Trophoblast cell (in vitro differentiated cells and primary cell): ENCODE data around the gene ICE2.

Experiments used
- DNase-seq, 2 donors: peaks; one replicate each; pipeline ENCODE4 v3.0.0-alpha.2; 2016
- H2AFZ ChIP-seq: 2 replicates; pipeline ENCODE4 v1.6.1; 2013; ENCODE audit warnings: low read length, moderate library complexity, mild to moderate bottlenecking; ENCODE audit not compliant: insufficient read depth, poor library complexity
- H2AK5ac ChIP-seq: 2 replicates; pipeline ENCODE4 v1.6.1; 2013; ENCODE audit warnings: mild to moderate bottlenecking, low read length
- H2BK120ac ChIP-seq: 2 replicates; pipeline ENCODE4 v1.6.1; 2013; ENCODE audit warnings: low read length, mild to moderate bottlenecking, moderate library complexity; ENCODE audit not compliant: insufficient read depth, poor library complexity
- H2BK12ac ChIP-seq: 2 replicates; pipeline ENCODE4 v1.6.1; 2013; ENCODE audit warnings: mild to moderate bottlenecking, low read length, moderate library complexity
- H2BK5ac ChIP-seq: 2 replicates; pipeline ENCODE4 v1.6.1; 2013; ENCODE audit warnings: low read length, low read depth, moderate library complexity, mild to moderate bottlenecking; ENCODE audit not compliant: poor library complexity
- H3K14ac ChIP-seq: 2 replicates; pipeline ENCODE4 v1.6.1; 2013; ENCODE audit warnings: mild to moderate bottlenecking, low read length
- H3K18ac ChIP-seq: 2 replicates; pipeline ENCODE4 v1.6.1; 2013; ENCODE audit warnings: mild to moderate bottlenecking, low read length
- H3K23ac ChIP-seq: 2 replicates; pipeline ENCODE4 v1.6.1; 2013; ENCODE audit warnings: low read length
- H3K27ac ChIP-seq: 2 replicates; pipeline ENCODE4 v1.5.1; 2013; ENCODE audit warnings: low read depth, mild to moderate bottlenecking, inconsistent platforms, low read length, moderate library complexity
- H3K27me3 ChIP-seq: 2 replicates; pipeline ENCODE4 v1.6.1; 2013; ENCODE audit warnings: inconsistent platforms, mild to moderate bottlenecking, low read length, moderate library complexity; ENCODE audit not compliant: insufficient read depth
- H3K36me3 ChIP-seq, 2 experiments: 1 replicate in 1 of 2; 2 replicates in 1 of 2; pipeline ENCODE4 v1.6.1; 2013; ENCODE audit warnings: low read length in 2 of 2, mild to moderate bottlenecking in 2 of 2, moderate library complexity in 1 of 2; ENCODE audit not compliant: insufficient read depth in 2 of 2, control insufficient read depth in 1 of 2
- H3K4ac ChIP-seq: 2 replicates; pipeline ENCODE4 v1.6.1; 2013; ENCODE audit warnings: low read depth, mild to moderate bottlenecking, low read length, moderate library complexity
- H3K4me1 ChIP-seq, 2 experiments: 1 replicate in 1 of 2; 2 replicates in 1 of 2; pipeline ENCODE4 v1.6.1; 2013; ENCODE audit warnings: low read length in 2 of 2, mild to moderate bottlenecking in 2 of 2, moderate library complexity in 1 of 2; ENCODE audit not compliant: insufficient read depth in 2 of 2, control insufficient read depth in 1 of 2
- H3K4me2 ChIP-seq: 2 replicates; pipeline ENCODE4 v1.6.1; 2013; ENCODE audit warnings: inconsistent platforms, mild to moderate bottlenecking, low read length, moderate library complexity
- H3K4me3 ChIP-seq: 2 replicates; pipeline ENCODE4 v1.5.1; 2013; ENCODE audit warnings: mild to moderate bottlenecking, low read depth, low read length, inconsistent platforms
- H3K79me1 ChIP-seq: one replicate; pipeline ENCODE4 v1.6.1; 2013; ENCODE audit warnings: low read length
- H3K79me2 ChIP-seq: 2 replicates; pipeline ENCODE4 v1.6.1; 2013; ENCODE audit warnings: low read length, mild to moderate bottlenecking; ENCODE audit not compliant: control insufficient read depth, insufficient read depth, poor library complexity
- H3K9ac ChIP-seq: 2 replicates; pipeline ENCODE4 v1.6.1; 2013; ENCODE audit warnings: mild to moderate bottlenecking, low read length
- H3K9me3 ChIP-seq: 2 replicates; pipeline ENCODE4 v1.6.1; 2013; ENCODE audit warnings: low read depth, mild to moderate bottlenecking, control low read depth, inconsistent platforms, low read length; ENCODE audit not compliant: insufficient read depth
- H4K12ac ChIP-seq: 2 replicates; pipeline ENCODE4 v1.6.1; 2013; ENCODE audit warnings: low read depth, mild to moderate bottlenecking, low read length, moderate library complexity
- H4K8ac ChIP-seq: 2 replicates; pipeline ENCODE4 v1.6.1; 2013; ENCODE audit warnings: low read depth, mild to moderate bottlenecking, low read length, moderate library complexity
- H4K91ac ChIP-seq: one replicate; pipeline ENCODE4 v1.6.1; 2013; ENCODE audit warnings: low read depth, mild to moderate bottlenecking, low read length, moderate library complexity
- WGBS: extraction: QIAGEN DNeasy Blood & Tissue Kit; methylation state at CpG from one replicate; pipeline ENCODE4 v1.1.7; 2013; ENCODE audit warnings: missing lambda C conversion rate; ENCODE audit not compliant: insufficient read length, insufficient coverage; ENCODE audit errors: extremely low coverage; 5-methylcytosine and 5-hydroxymethylcytosine counted together

ICE2 gene

DNA sequence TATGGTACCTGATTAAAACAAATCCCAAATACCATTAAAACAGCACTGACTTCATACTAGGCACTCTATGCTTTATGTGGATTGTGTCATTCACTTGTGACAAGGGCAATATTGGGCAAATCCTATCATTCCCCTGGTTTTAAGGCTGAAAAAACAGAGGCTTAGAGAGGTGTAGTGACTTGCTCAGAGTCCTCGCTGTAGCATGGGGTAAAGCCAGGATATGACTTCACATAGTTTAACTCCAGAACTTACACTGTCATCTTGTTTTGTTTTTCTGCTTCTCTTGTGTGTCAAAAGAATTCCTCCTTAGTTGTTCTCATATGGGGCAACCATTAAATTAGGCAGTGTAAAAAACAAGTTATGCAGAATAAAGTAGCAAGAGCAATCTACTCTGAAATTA is 40.3 kb upstream of the ICE2 start:
- Histone ChIP-seq H3K14ac (no peak overlapping the region), H2BK5ac (no peak overlapping the region), H2BK12ac (no peak overlapping the region), H3K9me3 (no peaks in the 10 kb centered on the region), H2BK120ac (no peak overlapping the region), H3K4me2 (no peak overlapping the region), H4K91ac (no peak overlapping the region), H3K27me3 (no peaks in the 10 kb centered on the region), H3K18ac (no peak overlapping the region), H3K27ac (no peak overlapping the region), H3K4me3 (no peak overlapping the region), H3K36me3 (no peaks in the 10 kb centered on the region), H2AK5ac (no peak overlapping the region), H4K12ac (no peak overlapping the region), H3K79me1 (no peaks in the 10 kb centered on the region), H3K4ac (no peak overlapping the region), H2AFZ (no peak overlapping the region), H3K23ac (no peak overlapping the region), H3K79me2 (no peaks in the 10 kb centered on the region), H3K4me1 (no peaks in the 10 kb centered on the region), H3K9ac (no peak overlapping the region), H4K8ac (no peak overlapping the region)
- DNase-seq = no peak
- no CpG with 5 or more reads among the region's 1 CpG for WGBS

DNA sequence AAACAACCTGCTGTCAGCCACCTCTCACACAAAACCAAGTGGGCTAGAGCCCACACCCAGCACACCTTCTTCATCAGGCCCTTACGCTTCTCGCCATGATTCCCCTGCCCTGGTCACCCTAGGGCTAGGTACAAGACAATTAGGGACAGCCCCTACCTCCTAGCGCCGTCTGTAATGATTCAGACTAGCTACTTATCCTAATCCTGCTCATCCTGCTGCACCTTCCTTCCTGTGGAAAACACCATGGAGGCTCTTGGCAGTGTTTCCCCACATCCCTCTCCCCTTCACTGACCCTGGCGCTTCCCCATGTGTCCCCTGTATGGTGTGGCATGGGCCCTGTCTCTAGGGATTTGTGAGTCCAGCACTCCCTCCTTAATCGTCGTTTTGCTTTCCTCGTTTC is 39.6 kb upstream of the ICE2 start:
- no peak overlapping the region for H2AK5ac ChIP-seq
- no CpG with 5 or more reads among the region's 8 CpGs for WGBS
- no peak overlapping the region for H3K23ac ChIP-seq
- H3K79me1 ChIP-seq = no peaks in the 10 kb centered on the region
- no peak overlapping the region for H3K27ac ChIP-seq
- H2BK5ac ChIP-seq = no peak overlapping the region
- no peak overlapping the region for H2BK12ac ChIP-seq
- H3K4ac ChIP-seq = no peak overlapping the region
- H3K18ac ChIP-seq = no peak overlapping the region
- H4K8ac ChIP-seq = no peak overlapping the region
- no peak overlapping the region for H3K4me2 ChIP-seq
- no peak overlapping the region for H4K91ac ChIP-seq
- H4K12ac ChIP-seq = no peak overlapping the region
- no peak for DNase-seq
- H2BK120ac ChIP-seq = no peak overlapping the region
- no peak overlapping the region for H3K9ac ChIP-seq
- no peaks in the 10 kb centered on the region for H3K79me2 ChIP-seq
- H3K4me1 ChIP-seq = no peaks in the 10 kb centered on the region
- H3K4me3 ChIP-seq = no peak overlapping the region
- H3K14ac ChIP-seq = no peak overlapping the region
- no peaks in the 10 kb centered on the region for H3K27me3 ChIP-seq
- H2AFZ ChIP-seq = no peak overlapping the region
- H3K9me3 ChIP-seq = no peaks in the 10 kb centered on the region
- no peaks in the 10 kb centered on the region for H3K36me3 ChIP-seq

DNA sequence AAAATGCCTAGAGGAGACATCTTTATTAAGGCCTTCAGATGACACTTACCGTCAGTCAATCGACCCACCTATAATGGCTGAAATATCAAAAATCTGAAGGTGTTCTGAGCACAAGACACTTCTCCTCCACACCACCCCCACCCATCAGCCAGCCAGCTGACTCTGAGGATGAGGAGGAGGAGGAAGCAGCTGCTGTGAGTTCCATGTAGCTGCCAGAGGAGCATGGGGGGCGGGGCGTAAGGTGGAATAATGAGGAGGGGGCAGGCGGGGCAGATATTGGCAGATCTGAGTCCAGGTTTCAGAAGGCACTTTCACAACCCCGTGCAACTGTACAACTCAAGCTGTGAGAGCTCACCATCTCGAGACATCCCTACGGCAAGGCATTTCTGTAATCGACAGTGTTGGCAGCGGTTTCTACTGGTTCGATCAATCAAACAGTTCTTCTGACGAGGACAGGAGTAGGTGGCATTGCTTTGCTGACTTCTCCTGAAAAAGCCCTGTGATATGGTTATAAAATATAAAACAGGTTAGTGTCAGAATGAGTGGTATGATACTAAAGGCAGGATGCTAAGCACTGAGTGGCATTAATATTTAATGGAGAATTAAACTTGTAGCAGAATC is 35.4 kb upstream of the ICE2 start:
- Histone ChIP-seq H2BK120ac (no peak overlapping the region), H3K27me3 (no peaks in the 10 kb centered on the region), H3K36me3 (no peaks in the 10 kb centered on the region), H3K79me2 (no peaks in the 10 kb centered on the region), H2AK5ac (no peak overlapping the region), H3K4me1 (no peaks in the 10 kb centered on the region), H3K4ac (no peak overlapping the region), H3K9me3 (no peaks in the 10 kb centered on the region), H4K12ac (no peak overlapping the region), H3K18ac (no peak overlapping the region), H2BK5ac (no peak overlapping the region), H2AFZ (no peak overlapping the region), H3K27ac (no peak overlapping the region), H3K4me3 (no peak overlapping the region), H3K9ac (no peak overlapping the region), H4K8ac (no peak overlapping the region), H3K23ac (no peak overlapping the region), H3K79me1 (no peaks in the 10 kb centered on the region), H2BK12ac (no peak overlapping the region), H3K4me2 (no peak overlapping the region), H3K14ac (no peak overlapping the region), H4K91ac (no peak overlapping the region)
- WGBS = no CpG with 5 or more reads among the region's 12 CpGs
- no peak for DNase-seq

DNA sequence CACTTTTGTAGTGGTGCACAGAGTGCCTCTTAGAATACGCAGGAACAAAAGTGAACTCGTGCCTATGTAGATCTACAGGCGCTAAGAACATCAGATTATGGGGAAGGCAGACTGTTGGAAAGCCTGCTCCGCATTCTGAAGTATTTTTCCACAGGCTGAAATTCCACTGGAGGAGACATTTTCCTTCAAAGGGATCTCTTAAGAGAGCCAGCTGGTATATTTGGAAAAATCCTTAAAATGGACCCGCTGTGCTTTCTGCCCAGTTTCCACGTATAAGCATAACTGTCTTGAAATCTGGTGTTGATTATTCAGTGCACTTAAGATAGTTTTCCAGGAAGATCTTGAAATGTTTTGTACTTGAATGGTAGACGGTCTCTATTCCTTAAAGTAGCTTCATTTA is 34.7 kb upstream of the ICE2 start:
- WGBS = no CpG with 5 or more reads among the region's 7 CpGs
- no peaks in the 10 kb centered on the region for H3K4me1 ChIP-seq
- no peak overlapping the region for H3K4me2 ChIP-seq
- H2AK5ac ChIP-seq = no peak overlapping the region
- H3K14ac ChIP-seq = no peak overlapping the region
- no peak overlapping the region for H3K4me3 ChIP-seq
- H3K9me3 ChIP-seq = no peaks in the 10 kb centered on the region
- no peak overlapping the region for H3K9ac ChIP-seq
- no peak overlapping the region for H3K27ac ChIP-seq
- no peak overlapping the region for H2AFZ ChIP-seq
- H3K79me2 ChIP-seq = no peaks in the 10 kb centered on the region
- H3K23ac ChIP-seq = no peak overlapping the region
- no peaks in the 10 kb centered on the region for H3K27me3 ChIP-seq
- no peak overlapping the region for H4K12ac ChIP-seq
- no peak overlapping the region for H2BK12ac ChIP-seq
- no peak overlapping the region for H4K8ac ChIP-seq
- no peak overlapping the region for H2BK120ac ChIP-seq
- H3K36me3 ChIP-seq = no peaks in the 10 kb centered on the region
- DNase-seq = no peak
- H2BK5ac ChIP-seq = no peak overlapping the region
- H3K4ac ChIP-seq = no peak overlapping the region
- H3K18ac ChIP-seq = no peak overlapping the region
- no peak overlapping the region for H4K91ac ChIP-seq
- no peaks in the 10 kb centered on the region for H3K79me1 ChIP-seq
